Measurements from ENCODE around the gene TRDN. TPM values are rescaled to one million over a fixed set of nuclear protein-coding genes. Genes with fewer than 3 reads are reported as not detected.

TRDN gene
- total RNA-seq, 2 donors from 2014 or later, result 1.9 to 2.2 TPM

GRCh38 chr6:123295672-123296071 lies 341.1 kb downstream of the TRDN start:
- no peak for TF ChIP-seq POLR2AphosphoS5 (IDR thresholded peaks at IDR 0.05)
- no peak for TF ChIP-seq POLR2A (IDR thresholded peaks at IDR 0.05)
- no peak for TF ChIP-seq CTCF (IDR thresholded peaks at IDR 0.05)
- no peaks in the 10 kb centered on the region for H3K4me1 ChIP-seq (replicated peaks)
- H3K9me3 ChIP-seq, result no peaks in the 10 kb centered on the region
- no peak overlapping the region for H3K27ac ChIP-seq
- 84% methylated on average over 8 of the region's 8 CpGs for WGBS
- no peak for DNase-seq (ENCODE audit: low spot score)
- no peaks in the 10 kb centered on the region for H3K27me3 ChIP-seq (replicated peaks; ENCODE audit: insufficient read depth)
- H3K36me3 ChIP-seq, result no peaks in the 10 kb centered on the region
- H3K4me3 ChIP-seq, result no peak overlapping the region
- intact Hi-C loops (cut with DNase I), result no loop called here

- WGBS, result 100% methylated on average over 1 of the region's 1 CpG
- intact Hi-C loops (cut with DNase I), result no loop called here
Measured at GRCh38 chr6:123295181-123295580, 341.6 kb downstream of the TRDN start.

GRCh38 chr6:123288649-123289048 lies 348.1 kb downstream of the TRDN start:
- no peaks in the 10 kb centered on the region for H3K27me3 ChIP-seq (replicated peaks; ENCODE audit: insufficient read depth)
- H3K36me3 ChIP-seq, result no peaks in the 10 kb centered on the region
- TF ChIP-seq CTCF (IDR thresholded peaks at IDR 0.05) (no peak), POLR2AphosphoS5 (IDR thresholded peaks at IDR 0.05) (no peak), POLR2A (IDR thresholded peaks at IDR 0.05) (no peak)
- 46% methylated on average over 1 of the region's 1 CpG for WGBS
- intact Hi-C loops (cut with DNase I), result no loop called here
- H3K4me1 ChIP-seq (replicated peaks), result no peaks in the 10 kb centered on the region
- H3K4me3 ChIP-seq, result no peak overlapping the region
- no peaks in the 10 kb centered on the region for H3K9me3 ChIP-seq
- DNase-seq (ENCODE audit: low spot score), result no peak
- no peak overlapping the region for H3K27ac ChIP-seq

More at GRCh38 chr6:123295181-123295580, 341.6 kb downstream of the TRDN start:
- no peaks in the 10 kb centered on the region for H3K9me3 ChIP-seq
- no peaks in the 10 kb centered on the region for H3K4me1 ChIP-seq (replicated peaks)
- H3K36me3 ChIP-seq, result no peaks in the 10 kb centered on the region
- no peak for DNase-seq (ENCODE audit: low spot score)
- no peak overlapping the region for H3K4me3 ChIP-seq
- TF ChIP-seq POLR2AphosphoS5 (IDR thresholded peaks at IDR 0.05), result no peak
- TF ChIP-seq CTCF (IDR thresholded peaks at IDR 0.05), result no peak
- TF ChIP-seq POLR2A (IDR thresholded peaks at IDR 0.05), result no peak
- H3K27me3 ChIP-seq (replicated peaks; ENCODE audit: insufficient read depth), result no peaks in the 10 kb centered on the region
- H3K27ac ChIP-seq, result no peak overlapping the region

- intact Hi-C loops (cut with DNase I), result no loop called here
- TF ChIP-seq POLR2A (IDR thresholded peaks at IDR 0.05) (no peak), POLR2AphosphoS5 (IDR thresholded peaks at IDR 0.05) (no peak), CTCF (IDR thresholded peaks at IDR 0.05) (no peak)
- H3K9me3 ChIP-seq, result no peaks in the 10 kb centered on the region
- H3K27ac ChIP-seq, result no peak overlapping the region
- H3K4me1 ChIP-seq (replicated peaks), result no peaks in the 10 kb centered on the region
- H3K4me3 ChIP-seq, result no peak overlapping the region
- no peaks in the 10 kb centered on the region for H3K36me3 ChIP-seq
- no peak for DNase-seq (ENCODE audit: low spot score)
- 50% methylated on average over 3 of the region's 3 CpGs for WGBS
- no peaks in the 10 kb centered on the region for H3K27me3 ChIP-seq (replicated peaks; ENCODE audit: insufficient read depth)
Measured at GRCh38 chr6:123276546-123276980, 360.2 kb downstream of the TRDN start.

GRCh38 chr6:123263981-123264380 lies 372.8 kb downstream of the TRDN start:
- H3K36me3 ChIP-seq, result no peaks in the 10 kb centered on the region
- no peak overlapping the region for H3K4me3 ChIP-seq
- no peak for DNase-seq (ENCODE audit: low spot score)
- intact Hi-C loops (cut with DNase I), result no loop called here
- no peaks in the 10 kb centered on the region for H3K9me3 ChIP-seq
- H3K27me3 ChIP-seq (replicated peaks; ENCODE audit: insufficient read depth), result no peaks in the 10 kb centered on the region
- 92% methylated on average over 5 of the region's 5 CpGs for WGBS
- H3K27ac ChIP-seq, result no peak overlapping the region
- TF ChIP-seq POLR2AphosphoS5 (IDR thresholded peaks at IDR 0.05), result no peak
- no peak for TF ChIP-seq CTCF (IDR thresholded peaks at IDR 0.05)
- TF ChIP-seq POLR2A (IDR thresholded peaks at IDR 0.05), result no peak
- no peaks in the 10 kb centered on the region for H3K4me1 ChIP-seq (replicated peaks)
